K562 (cell line): ENCODE results near the gene GMDS.

Source experiments
- CEBPB ChIP-seq: fragments of 450-650 bp; IDR thresholded peaks from 2 replicates; pipeline ENCODE4 v1.6.1; 2016; ENCODE audit warnings: missing genetic modification characterization, missing compliant biosample characterization
- CREB1 ChIP-seq, 2 experiments: sonication (generic) in 1 of 2; formaldehyde crosslinking in 1 of 2; IDR thresholded peaks; 2 replicates each; pipeline versions ENCODE4 v1.6.1 to v1.8.0; 2012 to 2022; ENCODE audit warnings: inconsistent platforms in 1 of 2, mild to moderate bottlenecking in 1 of 2, missing genetic modification reagents in 1 of 2, moderate library complexity in 1 of 2
- CTCF ChIP-seq, 3 experiments: IDR thresholded peaks in 2 of 3; conservative IDR thresholded peaks in 1 of 3; 2 replicates each; pipeline ENCODE4 v1.5.1; 2011 to 2012; ENCODE audit warnings: low read length in 3 of 3, mild to moderate bottlenecking in 3 of 3, control low read depth in 2 of 3, improper control_type of control experiment in 1 of 3, inconsistent platforms in 1 of 3, low read depth in 1 of 3, mixed read lengths in 1 of 3, moderate library complexity in 1 of 3; ENCODE audit not compliant: insufficient read depth in 2 of 3
- DPF2 ChIP-seq: fragments of 450-650 bp; IDR thresholded peaks from 2 replicates; pipeline ENCODE4 v1.6.1; 2016
- KLF1 ChIP-seq: fragments of 450-650 bp; IDR thresholded peaks from 2 replicates; pipeline ENCODE4 v1.6.1; 2016; ENCODE audit warnings: missing genetic modification characterization, missing compliant biosample characterization
- SOX6 ChIP-seq: fragments of 450-650 bp; IDR thresholded peaks from 2 replicates; pipeline ENCODE4 v1.6.1; 2014; ENCODE audit warnings: mild to moderate bottlenecking
- TF ChIP-seq, protein P1 (sequence below): fragments of 250-450 bp; sonication (Bioruptor Pico); IDR thresholded peaks from 2 replicates; pipeline ENCODE4 v1.5.0; 2022; ENCODE audit warnings: mild to moderate bottlenecking

DNA sequence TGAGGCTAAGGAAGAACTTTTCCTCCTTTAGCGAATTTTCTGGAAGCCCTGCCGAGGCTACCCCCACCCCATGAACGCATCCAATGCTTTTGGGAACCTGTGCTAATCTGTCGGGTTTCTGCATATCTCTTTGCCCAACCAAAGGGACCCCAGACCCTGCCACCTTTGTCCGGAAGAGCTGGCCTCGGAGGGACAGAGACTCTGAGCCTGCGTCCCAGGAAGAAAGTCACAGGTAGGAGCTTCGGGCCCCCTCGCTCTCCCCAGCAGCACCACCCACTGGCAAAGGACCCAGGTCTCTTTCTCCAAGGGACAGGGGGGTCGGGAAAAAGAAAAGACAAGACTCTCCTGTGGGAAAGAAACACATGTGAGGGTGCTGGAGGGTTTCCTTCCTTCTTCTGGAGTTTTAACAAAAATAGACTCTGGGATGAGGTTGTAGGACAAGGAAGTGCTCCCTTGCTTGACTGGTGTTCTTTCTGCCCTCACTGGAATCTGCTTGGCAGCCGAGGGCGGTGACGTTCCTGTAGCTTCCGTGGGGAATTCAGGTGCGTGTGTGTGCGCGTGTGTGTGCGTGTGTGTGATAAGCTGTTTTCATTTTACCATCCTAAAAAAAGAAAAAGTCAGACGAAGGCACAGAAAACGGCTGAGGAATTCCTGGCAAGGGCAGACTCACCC, 652.0 kb downstream of the GMDS start:
- TF ChIP-seq CREB1 (IDR thresholded peaks at IDR 0.05) (no peak), CREB1 (CRISPR knock-in tag; IDR thresholded peaks at IDR 0.05) (no peak), DPF2 (no peak), CEBPB (tag) (no peak), CTCF (IDR thresholded peaks at IDR 0.05 in 2 of 3, conservative IDR thresholded peaks at IDR 0.05 in 1 of 3; ENCODE audit: insufficient read depth in 2 of 3, low read depth in 1 of 3, low read length in 3 of 3) (no peak), KLF1 (tag) (no peak), SOX6 (no peak)
- TF ChIP-seq, protein P1, sequence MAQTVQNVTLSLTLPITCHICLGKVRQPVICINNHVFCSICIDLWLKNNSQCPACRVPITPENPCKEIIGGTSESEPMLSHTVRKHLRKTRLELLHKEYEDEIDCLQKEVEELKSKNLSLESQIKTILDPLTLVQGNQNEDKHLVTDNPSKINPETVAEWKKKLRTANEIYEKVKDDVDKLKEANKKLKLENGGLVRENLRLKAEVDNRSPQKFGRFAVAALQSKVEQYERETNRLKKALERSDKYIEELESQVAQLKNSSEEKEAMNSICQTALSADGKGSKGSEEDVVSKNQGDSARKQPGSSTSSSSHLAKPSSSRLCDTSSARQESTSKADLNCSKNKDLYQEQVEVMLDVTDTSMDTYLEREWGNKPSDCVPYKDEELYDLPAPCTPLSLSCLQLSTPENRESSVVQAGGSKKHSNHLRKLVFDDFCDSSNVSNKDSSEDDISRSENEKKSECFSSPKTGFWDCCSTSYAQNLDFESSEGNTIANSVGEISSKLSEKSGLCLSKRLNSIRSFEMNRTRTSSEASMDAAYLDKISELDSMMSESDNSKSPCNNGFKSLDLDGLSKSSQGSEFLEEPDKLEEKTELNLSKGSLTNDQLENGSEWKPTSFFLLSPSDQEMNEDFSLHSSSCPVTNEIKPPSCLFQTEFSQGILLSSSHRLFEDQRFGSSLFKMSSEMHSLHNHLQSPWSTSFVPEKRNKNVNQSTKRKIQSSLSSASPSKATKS (CRISPR knock-in tag) = no peak
